IMR-90 (cell line): ENCODE data around the gene DNASE2.
"Not testable (repeated sequence)": the region's sequence is repeated elsewhere in the genome, so short reads cannot be mapped to it uniquely, and the experiment has no call there.

Experiments
- CEBPB ChIP-seq: IDR thresholded peaks from 2 replicates; pipeline ENCODE4 v1.6.1; 2012; ENCODE audit warnings: low read depth, low read length, improper control_type of control experiment
- FOS ChIP-seq: fragments of 150-350 bp; IDR thresholded peaks from 2 replicates; pipeline ENCODE4 v1.6.1; 2016; ENCODE audit warnings: low read depth, low read length
- MAFK ChIP-seq: IDR thresholded peaks from 2 replicates; pipeline ENCODE4 v1.6.1; 2012; ENCODE audit warnings: low read depth, low read length, improper control_type of control experiment
- MAZ ChIP-seq: IDR thresholded peaks from 2 replicates; pipeline ENCODE4 v1.6.1; 2012; ENCODE audit warnings: low read depth, mild to moderate bottlenecking, low read length, improper control_type of control experiment, moderate library complexity, borderline replicate concordance
- POLR2A ChIP-seq: IDR thresholded peaks from 2 replicates; pipeline ENCODE4 v1.6.1; 2012; ENCODE audit warnings: mild to moderate bottlenecking, low read depth, low read length
- RAD21 ChIP-seq: IDR thresholded peaks from 2 replicates; pipeline ENCODE4 v1.6.1; 2012; ENCODE audit warnings: low read length, improper control_type of control experiment
- RCOR1 ChIP-seq: IDR thresholded peaks from 2 replicates; pipeline ENCODE4 v1.6.1; 2012; ENCODE audit warnings: mild to moderate bottlenecking, low read length, improper control_type of control experiment; ENCODE audit not compliant: insufficient replicate concordance
- RFX5 ChIP-seq: IDR thresholded peaks from 2 replicates; pipeline ENCODE4 v1.8.0; 2012; ENCODE audit warnings: low read depth, mild to moderate bottlenecking, low read length, moderate library complexity
- SMC3 ChIP-seq: fragments of 150-350 bp; IDR thresholded peaks from 2 replicates; pipeline ENCODE4 v1.6.1; 2016; ENCODE audit warnings: low read depth, mild to moderate bottlenecking, antibody characterized with exemption, low read length, moderate library complexity
- TF ChIP-seq, protein P1 (sequence below): conservative IDR thresholded peaks from 2 replicates; pipeline ENCODE4 v1.5.1; 2012; ENCODE audit warnings: mild to moderate bottlenecking, low read depth, low read length, improper control_type of control experiment
- TF ChIP-seq, protein P2 (sequence below): fragments of 150-350 bp; IDR thresholded peaks from 2 replicates; pipeline ENCODE4 v1.6.1; 2017; ENCODE audit warnings: mild to moderate bottlenecking, antibody characterized with exemption, low read length, low read depth

DNA sequence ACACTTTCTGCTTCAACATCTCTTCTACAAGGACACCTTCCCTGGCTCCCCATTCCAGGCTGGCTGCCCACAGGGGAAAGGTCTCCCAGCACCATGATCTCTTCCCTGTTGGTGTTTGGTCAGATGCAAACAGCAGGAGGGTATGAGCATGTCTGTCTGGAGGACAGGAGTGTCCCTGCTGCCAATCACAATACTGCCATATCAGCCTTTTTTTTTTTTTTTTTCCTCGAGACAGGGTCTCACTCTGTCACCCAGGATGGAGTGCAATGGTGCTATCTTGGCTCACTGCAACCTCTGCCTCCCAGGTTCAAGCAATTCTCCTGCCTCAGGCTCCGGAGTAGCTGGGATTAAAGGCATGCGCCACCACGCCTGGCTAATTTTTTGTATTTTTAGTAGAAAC, 34.6 kb upstream of the DNASE2 start:
- TF ChIP-seq, protein P1, sequence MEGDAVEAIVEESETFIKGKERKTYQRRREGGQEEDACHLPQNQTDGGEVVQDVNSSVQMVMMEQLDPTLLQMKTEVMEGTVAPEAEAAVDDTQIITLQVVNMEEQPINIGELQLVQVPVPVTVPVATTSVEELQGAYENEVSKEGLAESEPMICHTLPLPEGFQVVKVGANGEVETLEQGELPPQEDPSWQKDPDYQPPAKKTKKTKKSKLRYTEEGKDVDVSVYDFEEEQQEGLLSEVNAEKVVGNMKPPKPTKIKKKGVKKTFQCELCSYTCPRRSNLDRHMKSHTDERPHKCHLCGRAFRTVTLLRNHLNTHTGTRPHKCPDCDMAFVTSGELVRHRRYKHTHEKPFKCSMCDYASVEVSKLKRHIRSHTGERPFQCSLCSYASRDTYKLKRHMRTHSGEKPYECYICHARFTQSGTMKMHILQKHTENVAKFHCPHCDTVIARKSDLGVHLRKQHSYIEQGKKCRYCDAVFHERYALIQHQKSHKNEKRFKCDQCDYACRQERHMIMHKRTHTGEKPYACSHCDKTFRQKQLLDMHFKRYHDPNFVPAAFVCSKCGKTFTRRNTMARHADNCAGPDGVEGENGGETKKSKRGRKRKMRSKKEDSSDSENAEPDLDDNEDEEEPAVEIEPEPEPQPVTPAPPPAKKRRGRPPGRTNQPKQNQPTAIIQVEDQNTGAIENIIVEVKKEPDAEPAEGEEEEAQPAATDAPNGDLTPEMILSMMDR = not testable (repeated sequence)
- TF ChIP-seq RCOR1, POLR2A, FOS, MAZ, SMC3, RAD21, CEBPB, RFX5: not testable (repeated sequence)
- TF ChIP-seq, protein P2, sequence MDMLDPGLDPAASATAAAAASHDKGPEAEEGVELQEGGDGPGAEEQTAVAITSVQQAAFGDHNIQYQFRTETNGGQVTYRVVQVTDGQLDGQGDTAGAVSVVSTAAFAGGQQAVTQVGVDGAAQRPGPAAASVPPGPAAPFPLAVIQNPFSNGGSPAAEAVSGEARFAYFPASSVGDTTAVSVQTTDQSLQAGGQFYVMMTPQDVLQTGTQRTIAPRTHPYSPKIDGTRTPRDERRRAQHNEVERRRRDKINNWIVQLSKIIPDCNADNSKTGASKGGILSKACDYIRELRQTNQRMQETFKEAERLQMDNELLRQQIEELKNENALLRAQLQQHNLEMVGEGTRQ = not testable (repeated sequence)
- TF ChIP-seq MAFK = peak; percentile 27; the same call in 1 of the 2 replicates
